C4-2B (cell line): ENCODE data around the gene ROS1.

Source experiments
- H3K27ac ChIP-seq: fragments of 450-650 bp; 2 replicates; pipeline ENCODE4 v1.5.1; 2017
- CTCF ChIP-seq: fragments of 450-650 bp; conservative IDR thresholded peaks from 2 replicates; pipeline ENCODE4 v1.5.1; 2017; ENCODE audit warnings: mild to moderate bottlenecking
- ZFX ChIP-seq: fragments of 450-650 bp; IDR thresholded peaks from 2 replicates; pipeline ENCODE4 v1.6.1; 2017

ROS1 gene

DNA sequence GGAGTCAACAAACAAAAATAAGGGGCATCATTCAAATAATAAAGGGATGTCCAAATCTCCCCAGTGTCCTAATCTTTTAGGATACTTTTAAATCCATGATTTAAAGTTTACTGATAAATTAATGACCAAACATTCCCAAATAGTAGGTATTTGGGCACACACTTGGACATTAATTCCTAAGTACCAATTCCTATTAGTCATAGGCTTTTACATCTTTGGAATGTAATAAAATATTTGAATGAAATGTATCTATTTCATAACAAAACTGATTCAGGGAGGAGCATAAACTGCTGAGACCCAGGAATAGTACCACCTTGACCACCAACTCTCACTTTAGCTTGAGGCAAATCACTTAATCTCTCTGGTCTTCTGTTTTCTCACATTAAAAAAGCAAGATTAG is 116.1 kb downstream of the ROS1 start:
- TF ChIP-seq ZFX, result no peak
- no peak for TF ChIP-seq CTCF
- no peak overlapping the region for H3K27ac ChIP-seq

GRCh38 chr6:117309069-117309468 is 116.7 kb downstream of the ROS1 start:
- TF ChIP-seq ZFX, result no peak
- TF ChIP-seq CTCF, result no peak
- H3K27ac ChIP-seq, result no peak overlapping the region

GRCh38 chr6:117307655-117308054 is 118.1 kb downstream of the ROS1 start:
- no peak overlapping the region for H3K27ac ChIP-seq
- TF ChIP-seq CTCF (no peak), ZFX (no peak)

DNA sequence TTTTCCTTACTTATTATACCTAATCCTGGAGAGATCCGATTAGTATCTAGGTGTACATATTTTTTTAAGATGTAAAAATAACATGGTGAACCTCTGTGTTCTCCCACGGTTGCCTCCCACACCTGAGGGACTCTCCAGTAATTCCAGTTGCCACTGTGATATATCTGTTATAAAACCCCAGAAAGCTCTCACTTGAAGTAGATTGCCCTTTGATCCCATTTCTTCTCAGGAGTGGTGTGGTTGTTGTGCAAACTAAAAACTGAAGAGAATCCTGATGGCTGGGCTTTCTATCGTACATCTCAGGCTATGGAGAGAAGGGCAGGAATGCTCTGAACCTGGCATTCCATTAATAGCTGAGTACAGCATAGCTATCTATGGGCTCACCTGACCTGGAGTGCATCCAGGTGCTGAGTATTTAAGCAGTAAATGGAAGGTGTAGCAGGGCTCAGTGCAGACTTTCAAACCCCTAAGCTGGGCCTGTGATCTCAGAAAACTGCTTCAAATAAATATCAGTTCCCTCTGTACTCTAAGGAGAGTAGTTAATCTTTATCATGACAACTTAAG is 119.4 kb downstream of the ROS1 start:
- TF ChIP-seq ZFX, result no peak
- no peak for TF ChIP-seq CTCF
- H3K27ac ChIP-seq, result no peak overlapping the region

- H3K27ac ChIP-seq, result no peak overlapping the region
- TF ChIP-seq ZFX (no peak), CTCF (no peak)
Measured at GRCh38 chr6:117304446-117304845, 121.3 kb downstream of the ROS1 start.

DNA sequence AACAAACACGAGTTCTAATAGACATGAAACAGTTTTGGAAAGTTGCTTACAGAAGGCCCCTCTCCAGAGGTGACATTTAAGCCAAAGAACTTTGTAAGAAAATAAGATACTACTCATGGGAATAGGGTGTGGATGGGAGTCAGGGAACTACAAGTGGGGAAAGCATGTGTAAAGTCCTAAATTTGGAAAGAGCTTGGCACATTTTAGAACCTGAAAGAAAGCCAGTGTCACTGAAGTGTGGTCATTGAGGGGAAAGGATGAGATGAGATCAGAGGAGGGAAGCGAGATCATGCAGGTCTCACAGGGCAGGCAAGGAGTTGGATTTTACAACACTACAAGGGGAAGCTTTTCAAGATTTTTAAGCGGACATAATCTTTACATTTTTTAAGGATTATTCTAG is 122.4 kb downstream of the ROS1 start:
- no peak overlapping the region for H3K27ac ChIP-seq
- no peak for TF ChIP-seq ZFX

DNA sequence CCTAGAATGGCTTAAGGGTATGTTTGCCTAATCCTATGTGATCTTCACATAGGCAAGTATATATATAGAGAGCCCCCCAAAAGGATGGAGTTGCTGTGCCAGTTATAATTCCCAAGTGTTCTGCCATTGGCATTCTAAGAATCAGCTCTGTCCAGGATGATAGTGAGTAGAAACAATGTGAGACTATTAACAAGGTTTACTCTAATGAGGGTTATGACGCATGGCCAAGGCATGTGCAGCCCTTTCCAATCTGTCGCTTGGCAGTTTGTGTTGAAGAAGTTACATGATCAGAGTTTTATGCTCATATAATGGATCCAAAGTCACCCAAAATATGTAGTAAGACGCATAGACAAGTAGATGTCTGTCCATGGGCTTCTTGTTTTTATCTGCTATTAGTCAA is 126.8 kb downstream of the ROS1 start:
- no peak overlapping the region for H3K27ac ChIP-seq
- TF ChIP-seq CTCF (no peak), ZFX (no peak)

GRCh38 chr6:117290173-117290846 is 135.4 kb downstream of the ROS1 start:
- TF ChIP-seq ZFX (no peak), CTCF (no peak)

More at GRCh38 chr6:117290173-117290846, 135.4 kb downstream of the ROS1 start:
- no peak overlapping the region for H3K27ac ChIP-seq
